Measurements from ENCODE around the gene CIITA.
A peak's percentile ranks its signal among the peaks of the same experiment; 100 is the strongest.
"Not testable (repeated sequence)": the region's sequence is repeated elsewhere in the genome, so short reads cannot be mapped to it uniquely, and the experiment has no call there.

CIITA gene

GRCh38 chr16:10936272-10936984 is 59.4 kb downstream of the CIITA start:
- no peak for DNase-seq (ENCODE audit: low read depth)

DNA sequence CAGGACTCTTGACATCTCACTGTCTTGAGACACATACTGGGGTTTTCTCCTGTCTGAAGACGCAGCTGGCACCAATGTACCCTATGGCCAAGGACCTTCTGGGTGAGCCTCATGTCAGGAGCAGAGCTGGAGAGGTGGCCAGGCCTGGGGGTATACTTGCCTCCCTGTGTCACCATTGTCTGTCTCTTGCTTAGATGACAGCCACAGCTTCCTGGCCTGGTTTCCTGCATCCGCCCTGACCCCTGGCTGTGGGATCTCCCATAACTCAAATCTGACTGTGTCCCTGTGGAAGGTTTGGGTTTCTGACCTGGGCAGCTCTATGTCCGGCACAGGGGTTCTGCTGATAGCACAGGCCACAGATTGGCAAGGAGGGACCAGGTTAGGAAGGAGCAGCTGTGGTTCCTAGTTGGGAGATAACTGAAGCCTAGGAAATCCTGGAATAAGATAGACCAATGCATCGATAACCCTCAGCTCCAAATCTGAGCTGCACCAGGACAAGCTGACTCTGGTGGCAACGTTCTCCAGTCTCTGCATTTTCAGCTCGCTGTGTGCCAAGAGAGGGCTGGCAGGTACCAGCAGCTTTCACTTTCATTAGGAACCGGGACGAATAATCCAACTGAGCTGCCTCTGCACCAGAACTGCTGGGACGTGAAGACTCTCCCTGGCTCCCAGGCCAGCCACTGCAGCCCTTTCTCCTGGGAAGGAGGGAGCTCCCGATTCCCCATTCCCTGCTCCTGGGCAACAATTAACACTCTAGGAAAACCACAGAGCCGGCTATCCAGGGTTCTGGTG is 60.3 kb downstream of the CIITA start:
- no peak for DNase-seq (ENCODE audit: low read depth)

DNA sequence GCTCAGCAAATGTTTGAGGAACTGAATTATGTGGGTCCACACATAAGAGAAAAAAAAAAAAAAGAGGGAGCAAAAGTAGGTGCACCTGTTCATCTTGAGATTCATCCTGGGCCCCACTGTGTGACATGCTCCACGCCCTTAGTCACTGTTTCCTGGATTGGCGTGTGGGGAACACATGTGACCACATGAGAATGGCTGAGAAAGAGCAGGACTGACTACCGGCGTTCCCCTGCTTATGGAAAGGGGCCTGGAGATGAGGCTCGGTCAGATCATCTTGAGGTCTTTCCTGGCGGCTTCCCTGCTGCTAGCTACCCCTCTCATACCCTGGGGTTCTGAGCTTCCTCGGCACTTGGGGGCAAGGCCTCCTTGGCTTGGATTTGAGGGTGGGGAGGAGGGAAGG is 61.3 kb downstream of the CIITA start:
- no peak for DNase-seq (ENCODE audit: low read depth)

DNA sequence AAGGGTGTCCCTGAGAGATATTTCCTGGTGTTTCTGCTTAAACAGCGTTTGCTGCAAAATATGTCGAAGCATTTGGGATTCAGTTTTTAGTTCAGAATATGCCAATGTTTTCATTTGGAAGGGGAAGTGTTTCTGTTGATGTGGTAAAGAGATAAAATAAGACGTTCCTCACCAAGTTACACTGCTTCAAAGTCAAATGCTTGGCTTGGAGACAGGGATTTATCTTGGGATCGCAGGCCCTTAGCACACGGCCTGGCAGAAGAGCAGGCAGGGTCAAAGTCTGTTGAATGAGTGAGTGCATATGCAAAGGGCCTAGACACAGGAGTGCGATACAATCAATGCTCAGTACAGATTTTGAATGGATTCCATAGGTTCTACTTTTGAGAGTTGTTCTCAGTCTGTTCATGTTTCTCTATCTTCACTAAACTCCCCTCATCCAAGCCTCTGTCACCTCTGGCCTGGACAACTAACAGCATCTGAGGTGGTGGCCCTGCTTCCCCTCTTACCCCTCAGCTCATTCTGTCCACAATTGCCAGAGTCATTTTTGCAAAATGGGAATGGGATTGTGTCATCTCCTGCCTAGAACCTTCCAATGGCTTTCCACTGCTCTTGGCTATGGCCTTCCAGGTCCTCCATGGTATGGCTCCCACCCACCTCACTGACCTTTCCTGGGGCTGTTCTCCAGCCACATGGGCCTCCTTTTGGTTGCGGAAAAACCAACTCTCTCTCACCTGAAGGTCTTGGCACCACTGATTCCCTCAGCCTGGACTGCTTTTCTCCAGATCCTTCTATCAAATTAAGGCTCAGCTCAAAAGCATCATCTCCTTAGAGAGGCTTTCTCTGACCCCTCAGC is 62.0 kb downstream of the CIITA start:
- no peak for DNase-seq (ENCODE audit: low read depth)

DNA sequence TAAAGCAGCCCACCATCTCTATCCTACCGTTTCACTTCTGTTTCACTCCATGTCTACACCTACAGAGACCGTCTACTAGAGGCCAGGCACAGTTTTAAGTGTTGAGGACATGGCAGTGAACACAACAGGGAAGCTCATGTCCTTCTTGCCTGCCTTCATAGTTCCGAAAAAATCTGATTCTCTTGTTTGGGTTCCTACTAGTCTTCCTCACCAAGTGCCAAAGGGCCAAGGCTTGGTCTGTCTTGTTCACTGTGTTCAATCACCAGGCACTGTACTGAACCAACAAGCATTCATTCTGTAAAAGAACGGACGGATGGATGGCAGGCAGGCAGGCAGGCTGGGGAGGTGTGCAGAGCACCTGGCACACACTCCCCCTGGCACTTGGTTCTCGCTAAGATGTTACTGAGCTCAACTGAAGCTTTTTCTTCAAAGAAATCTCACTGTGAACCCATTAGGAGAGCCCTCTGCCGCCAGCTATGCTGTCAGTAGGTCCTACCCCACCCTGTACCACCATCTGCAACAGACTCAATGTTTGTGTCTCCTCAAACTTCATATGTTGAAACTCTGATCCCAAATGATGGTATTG is 62.7 kb downstream of the CIITA start:
- DNase-seq (ENCODE audit: low read depth), result no peak

- no peak for DNase-seq (ENCODE audit: low read depth)
Observed at GRCh38 chr16:10940501-10941079, 63.6 kb downstream of the CIITA start.

DNA sequence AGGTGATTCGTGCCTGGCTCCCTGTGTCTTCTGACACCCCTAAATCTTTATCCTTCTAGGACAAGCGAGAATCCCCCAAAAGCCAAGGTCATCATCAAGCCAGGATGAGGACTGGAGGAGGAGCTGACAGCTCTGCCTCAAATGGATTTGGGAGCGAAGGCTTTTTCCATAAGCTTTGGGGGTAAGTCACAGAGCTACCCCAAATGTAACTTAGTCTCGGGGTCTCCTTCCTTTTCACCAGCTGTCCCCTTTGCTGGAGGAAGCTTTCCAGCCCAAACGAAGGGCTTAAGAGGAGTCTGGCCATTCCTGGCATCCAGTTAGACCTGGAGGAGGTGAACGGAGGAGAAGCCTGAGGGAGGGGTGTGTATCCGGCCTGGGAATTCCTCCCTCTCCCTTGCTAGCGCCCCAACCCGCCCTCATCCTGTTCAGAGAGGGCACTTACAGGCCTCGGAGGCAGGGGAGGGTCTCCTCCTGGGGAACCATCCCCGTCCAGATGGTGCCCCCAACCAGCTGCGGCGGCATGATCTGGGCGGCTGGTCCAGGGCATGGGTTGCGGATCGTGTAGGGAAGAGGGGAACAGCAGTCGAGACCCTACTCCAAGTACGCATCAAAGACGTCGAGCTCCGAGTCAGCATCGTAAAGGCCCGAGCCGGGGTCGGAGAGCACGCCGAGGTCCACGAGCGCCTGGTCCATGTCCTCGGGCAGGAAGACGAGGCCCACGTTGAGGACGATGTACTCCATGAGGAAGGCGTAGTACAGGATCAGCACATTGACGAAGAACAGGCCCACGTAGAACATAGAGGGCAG is 64.3 kb downstream of the CIITA start:
- no peak for DNase-seq (ENCODE audit: low read depth)

GRCh38 chr16:10941935-10942351 is 64.9 kb downstream of the CIITA start:
- DNase-seq (ENCODE audit: low read depth), result not testable (repeated sequence)

GRCh38 chr16:10942352-10943063 is 65.5 kb downstream of the CIITA start, which contains the start of gene DEXI:
Gene DEXI, minus strand, starts transcription at chr16:10942468. Its CDS starts 463 bp downstream, at chr16:10942005.
- DNase-seq (ENCODE audit: low read depth), result peak; percentile 89

DNA sequence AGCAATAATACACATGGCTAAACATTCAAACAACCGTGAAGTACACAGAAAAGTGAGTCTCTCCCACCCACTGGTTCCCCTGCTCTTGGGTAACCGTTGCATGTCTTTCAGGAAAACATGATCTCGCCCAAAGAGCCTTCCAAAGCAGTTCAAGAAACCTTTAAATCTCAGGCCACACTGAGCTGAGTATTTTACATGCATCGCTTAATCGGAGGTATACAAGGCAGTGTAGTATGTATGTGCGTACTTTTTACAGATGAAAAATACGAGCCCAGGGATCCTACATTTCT is 66.0 kb downstream of the CIITA start:
- no peak for DNase-seq (ENCODE audit: low read depth)

GRCh38 chr16:10944249-10945064 is 67.5 kb downstream of the CIITA start, which contains the start of gene CLEC16A:
Gene CLEC16A, plus strand, starts transcription at chr16:10944564. Its CDS starts 154 bp downstream, at chr16:10944718.
- peak; percentile 85 for DNase-seq (ENCODE audit: low read depth)

DNA sequence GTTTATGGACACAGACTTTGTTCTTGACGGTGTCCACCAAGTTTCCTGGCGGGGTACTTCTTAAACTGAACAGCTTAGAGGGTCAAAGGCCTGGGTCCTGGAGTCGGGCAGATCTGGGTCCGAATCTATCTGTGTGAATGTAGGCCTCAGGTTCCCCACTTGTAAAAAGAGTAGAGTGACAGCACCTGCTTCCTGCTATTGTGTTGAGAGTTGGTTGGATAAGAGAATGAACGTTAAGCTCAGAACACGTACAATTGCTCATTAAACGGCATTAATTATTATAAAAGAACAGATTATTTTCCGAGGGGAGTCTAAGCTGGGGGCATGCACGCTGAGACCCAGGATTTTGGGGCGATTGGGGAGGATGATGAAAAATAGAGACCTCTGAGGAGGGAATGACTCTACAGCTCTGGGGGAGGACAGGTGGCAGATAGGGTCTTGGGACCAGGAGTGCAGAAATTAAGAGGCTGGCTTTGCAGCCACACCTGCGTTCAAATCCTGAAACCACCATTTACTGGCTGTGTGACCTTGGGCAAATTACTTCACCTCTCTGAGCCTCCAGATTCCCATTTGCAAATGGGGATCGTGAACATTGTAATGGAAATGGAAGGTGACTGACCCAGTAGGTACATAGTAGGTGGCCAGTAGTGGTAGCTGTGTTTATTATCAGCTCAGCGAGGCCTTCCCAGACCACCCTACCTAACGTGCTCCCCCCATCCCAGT is 68.2 kb downstream of the CIITA start:
- DNase-seq (ENCODE audit: low read depth), result no peak

DNA sequence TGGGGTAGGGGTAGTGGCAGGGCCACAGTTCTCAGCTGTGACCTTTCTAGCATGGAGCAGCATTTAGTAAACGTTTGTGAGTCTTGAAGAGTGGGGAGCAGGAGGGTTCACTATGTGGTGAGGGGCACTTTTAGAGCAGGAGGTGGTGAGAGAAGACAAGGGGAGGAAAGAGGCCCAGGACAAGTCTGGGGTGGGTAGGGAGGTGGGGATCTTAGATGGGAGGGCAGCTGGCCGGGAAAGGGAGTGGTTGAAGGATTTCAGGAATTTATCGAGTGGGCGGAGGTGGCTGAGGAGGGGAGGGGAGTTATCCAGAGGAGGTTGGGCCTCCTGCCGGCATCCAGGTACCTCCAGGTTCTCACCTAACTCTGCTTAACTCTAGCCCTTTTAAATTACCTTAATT is 69.3 kb downstream of the CIITA start:
- DNase-seq (ENCODE audit: low read depth), result no peak

DNA sequence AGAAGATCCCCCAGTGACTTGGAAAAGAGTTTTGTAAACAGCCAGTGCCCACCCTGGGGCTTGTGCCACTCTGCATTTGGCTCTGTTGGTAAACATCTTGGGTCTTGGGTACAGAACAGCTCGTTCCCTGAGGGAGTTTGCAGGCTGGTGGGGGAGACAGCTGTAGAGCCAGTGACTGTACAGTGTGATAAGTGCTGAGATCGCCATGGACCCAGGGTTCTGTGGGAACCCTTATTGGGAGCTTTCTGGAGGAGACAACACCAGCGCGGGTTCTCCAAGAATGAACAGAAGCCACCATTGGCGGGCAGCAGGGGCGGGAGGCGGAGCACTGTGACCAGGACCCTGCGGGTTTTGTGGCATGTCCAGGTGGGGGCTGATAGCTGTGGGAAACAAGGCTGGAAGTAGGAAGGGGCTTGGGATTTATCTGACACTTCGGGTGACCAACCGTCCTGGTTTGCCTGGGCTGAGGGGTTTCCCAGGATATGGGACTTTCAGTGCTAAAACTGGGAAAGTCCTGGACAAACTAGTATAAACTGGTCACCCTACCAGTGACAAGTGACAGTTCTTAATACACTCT is 70.3 kb downstream of the CIITA start:
- DNase-seq (ENCODE audit: low read depth), result no peak

DNA sequence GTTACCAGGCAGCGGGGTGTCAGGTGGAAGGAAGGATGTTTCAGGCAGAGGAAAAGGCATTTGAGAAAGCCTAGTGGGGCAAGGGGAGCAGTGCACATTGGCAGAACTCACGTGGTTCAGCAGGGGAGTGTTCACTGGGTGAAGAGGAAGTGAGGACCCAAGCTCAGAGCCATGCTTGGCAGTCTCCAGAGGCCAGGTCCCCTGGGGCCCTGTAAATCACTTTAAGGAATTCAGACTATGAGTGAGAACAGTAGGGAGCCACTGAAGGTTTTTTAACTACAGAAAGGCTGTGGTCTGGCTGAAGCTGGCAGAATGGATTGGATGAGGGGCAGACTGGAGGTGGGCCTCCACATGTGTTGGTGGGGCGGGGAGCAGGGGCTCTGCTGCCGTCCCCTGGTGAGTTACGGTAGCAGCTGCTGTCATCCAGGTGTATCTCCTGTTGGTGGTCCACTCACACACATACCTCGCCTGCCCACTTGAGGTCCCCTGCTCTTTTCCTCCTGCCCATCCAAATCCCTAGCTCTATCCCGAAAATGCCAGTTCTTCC is 72.5 kb downstream of the CIITA start:
- DNase-seq (ENCODE audit: low read depth), result no peak

- no peak for DNase-seq (ENCODE audit: low read depth)
Observed at GRCh38 chr16:10950393-10950792, 73.4 kb downstream of the CIITA start.

GRCh38 chr16:10951026-10951425 is 74.0 kb downstream of the CIITA start:
- DNase-seq (ENCODE audit: low read depth), result no peak

- DNase-seq (ENCODE audit: low read depth), result no peak
Observed at GRCh38 chr16:10954903-10955302, 77.9 kb downstream of the CIITA start.
